Inferior parietal cortex (tissue), 1 donor: ENCODE measurements around the gene TMEM229A.
"Not testable (repeated sequence)": the region's sequence is repeated elsewhere in the genome, so short reads cannot be mapped to it uniquely, and the experiment has no call there.

Experiments used
- DNase-seq: peaks from one replicate; pipeline ENCODE4 v3.0.0-alpha.2; 2016; ENCODE audit errors: extremely low spot score

Gene TMEM229A

GRCh38 chr7:124033095-124033806 is 384 bp upstream of the TMEM229A start:
- DNase-seq, result peak; percentile 55

- DNase-seq, result peak; percentile 27
Measured at GRCh38 chr7:124031919-124032318, 948 bp downstream of the TMEM229A start.

GRCh38 chr7:124031406-124031805 is 1.5 kb downstream of the TMEM229A start:
- DNase-seq, result no peak

DNA sequence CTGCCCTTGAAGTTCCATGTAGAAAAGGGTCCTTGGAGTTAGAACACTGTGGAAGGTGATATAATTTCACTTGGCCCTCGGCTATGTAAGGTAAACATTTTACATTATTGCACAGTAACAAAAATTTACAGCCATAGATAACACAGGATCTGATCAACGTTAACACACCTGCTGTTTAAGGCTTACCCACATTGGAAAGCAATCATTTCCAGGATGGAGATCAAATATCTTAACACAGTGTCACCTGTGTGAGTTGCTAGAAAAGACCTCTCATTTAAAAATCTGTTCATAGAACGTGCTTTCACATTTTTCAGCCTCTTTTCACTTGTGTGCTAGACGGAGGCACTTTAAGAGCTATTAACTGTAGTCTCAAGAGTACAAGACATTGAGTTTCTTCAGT is 1.9 kb downstream of the TMEM229A start:
- DNase-seq, result peak; percentile 22

GRCh38 chr7:124029396-124030188 is 3.3 kb downstream of the TMEM229A start:
- peak; percentile 41 for DNase-seq

DNA sequence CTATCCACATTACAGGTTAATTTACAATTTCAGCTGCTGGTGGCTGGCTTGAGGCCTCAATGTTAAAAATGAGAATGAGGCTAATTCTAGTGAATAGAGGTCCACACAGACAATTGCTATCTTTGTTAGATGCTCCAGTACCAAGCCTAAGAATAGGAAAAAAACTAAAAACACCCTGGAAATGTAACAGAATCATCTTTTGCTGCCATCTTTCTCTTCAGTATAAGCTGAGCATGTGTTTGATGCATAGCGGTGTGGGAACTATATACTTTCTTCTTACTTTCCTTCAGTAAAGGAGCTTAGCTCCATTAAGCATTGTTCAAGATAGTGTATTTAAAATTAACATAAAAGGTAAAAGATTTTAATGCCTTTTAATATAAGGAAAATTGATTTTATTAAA is 5.6 kb downstream of the TMEM229A start:
- peak; percentile 49 for DNase-seq

GRCh38 chr7:124024329-124024728 is 8.5 kb downstream of the TMEM229A start:
- not testable (repeated sequence) for DNase-seq

- DNase-seq, result no peak
Measured at GRCh38 chr7:124022551-124022950, 10.3 kb downstream of the TMEM229A start.

- DNase-seq, result no peak
Measured at GRCh38 chr7:124020060-124020459, 12.8 kb downstream of the TMEM229A start.

GRCh38 chr7:124013306-124013705 is 19.6 kb downstream of the TMEM229A start:
- DNase-seq, result no peak

GRCh38 chr7:124012864-124013263 is 20.0 kb downstream of the TMEM229A start:
- no peak for DNase-seq

- no peak for DNase-seq
Measured at GRCh38 chr7:124009321-124009720, 23.5 kb downstream of the TMEM229A start.

DNA sequence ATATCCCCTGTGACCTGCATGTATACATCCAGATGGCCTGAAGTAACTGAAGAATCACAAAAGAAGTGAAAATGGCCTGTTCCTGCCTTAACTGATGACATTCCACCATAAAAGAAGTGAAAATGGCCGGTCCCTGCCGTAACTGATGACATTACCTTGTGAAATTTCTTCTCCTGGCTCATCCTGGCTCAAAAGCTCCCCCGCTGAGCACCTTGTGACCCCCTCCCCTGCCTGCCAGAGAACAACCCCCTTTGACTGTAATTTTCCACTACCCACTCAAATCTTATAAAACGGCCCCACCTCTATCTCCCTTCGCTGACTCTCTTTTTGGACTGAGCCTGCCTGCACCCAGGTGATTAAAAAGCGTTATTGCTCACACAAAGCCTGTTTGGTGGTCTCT is 24.6 kb downstream of the TMEM229A start:
- not testable (repeated sequence) for DNase-seq

- no peak for DNase-seq
Measured at GRCh38 chr7:123999703-124000102, 33.2 kb downstream of the TMEM229A start.

DNA sequence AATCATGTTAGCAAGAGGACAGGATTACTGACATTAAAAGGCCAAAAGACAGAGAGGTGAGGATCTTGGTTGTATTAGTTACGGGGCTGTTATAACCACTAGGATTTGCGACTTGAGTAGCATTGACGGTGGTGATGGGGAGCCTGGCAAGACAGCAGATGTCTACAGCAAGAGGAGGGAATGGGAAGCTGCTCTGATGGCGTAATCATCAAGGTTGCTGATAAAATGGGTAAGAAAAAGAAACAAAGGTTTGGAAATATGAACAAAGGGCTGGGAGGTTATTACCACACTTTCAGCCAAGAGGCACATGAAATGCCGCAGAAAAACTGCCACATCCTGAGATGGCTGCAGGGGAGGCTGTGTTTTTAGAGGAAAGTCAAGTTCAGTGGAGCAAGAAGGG is 33.9 kb downstream of the TMEM229A start:
- no peak for DNase-seq

- no peak for DNase-seq
Measured at GRCh38 chr7:123996327-123996625, 36.6 kb downstream of the TMEM229A start.

DNA sequence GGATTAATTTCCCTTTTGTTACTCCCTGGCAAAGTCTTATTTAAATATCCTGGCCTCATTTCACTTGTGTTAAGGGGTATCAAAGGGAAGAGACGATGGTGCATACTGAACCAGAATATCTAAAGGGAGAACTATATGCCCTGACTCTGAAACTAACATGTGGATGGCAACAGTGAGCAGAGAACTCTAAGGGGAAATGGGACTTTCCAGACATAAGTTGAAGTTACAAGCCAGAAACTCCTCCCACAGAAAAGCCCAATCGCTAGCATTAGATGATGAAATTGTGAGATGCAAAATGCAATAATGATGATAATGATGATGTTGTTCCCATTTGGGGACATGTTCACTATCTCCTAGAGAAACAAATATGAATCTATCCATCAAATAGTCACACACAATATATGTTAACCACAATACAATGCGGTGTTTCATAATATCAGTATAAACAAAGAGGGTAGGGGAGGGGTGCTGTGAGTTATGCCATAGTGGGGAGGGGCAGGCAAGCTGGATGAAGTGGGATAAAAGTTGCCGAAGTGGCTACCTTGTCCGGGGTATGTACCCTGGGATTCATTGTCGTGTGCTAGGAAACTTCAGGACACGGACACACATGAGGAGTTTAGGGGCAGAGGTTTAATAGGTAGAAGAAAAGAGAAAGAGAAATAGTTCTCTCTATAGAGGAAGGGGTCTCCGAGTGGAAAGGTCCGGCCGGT is 37.1 kb downstream of the TMEM229A start:
- DNase-seq, result no peak

DNA sequence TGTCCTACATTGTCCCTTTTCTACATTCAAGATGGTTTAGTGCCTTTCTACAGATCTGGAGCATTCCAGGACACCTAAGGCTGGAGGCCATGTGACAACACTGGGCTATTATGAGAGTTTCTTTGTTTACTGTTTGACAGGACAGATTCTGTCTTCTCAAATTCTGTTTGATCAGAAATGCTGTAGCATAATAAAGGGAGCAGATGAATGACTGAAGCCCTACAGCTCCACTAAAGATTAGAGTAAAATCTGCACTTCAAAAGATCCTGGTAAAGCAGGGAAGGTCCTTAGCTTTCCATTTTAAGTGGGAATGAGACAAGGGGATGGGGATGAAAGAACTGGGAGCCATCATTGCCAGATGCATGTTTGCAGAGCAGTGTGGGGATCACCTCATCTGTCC is 38.4 kb downstream of the TMEM229A start:
- peak; percentile 64 for DNase-seq

DNA sequence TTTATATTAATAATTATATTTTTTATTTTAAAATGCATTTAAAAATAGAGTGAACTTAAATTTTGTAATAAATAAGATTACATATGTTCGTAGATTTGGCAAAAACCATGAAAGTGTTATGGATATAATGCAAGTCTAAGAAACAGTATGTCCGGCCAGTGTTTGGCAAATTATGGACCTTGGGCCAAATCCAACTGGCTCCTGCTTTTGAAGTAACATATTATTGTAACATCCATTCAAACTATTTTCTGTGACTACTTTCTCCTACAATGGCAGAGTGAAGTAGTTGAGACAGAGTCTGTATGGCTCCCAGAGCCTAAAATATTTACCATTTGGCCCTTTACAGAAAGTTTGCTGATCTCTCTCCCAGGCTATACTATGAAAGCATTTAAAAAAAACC is 38.9 kb downstream of the TMEM229A start:
- peak; percentile 13 for DNase-seq

- no peak for DNase-seq
Measured at GRCh38 chr7:123992913-123993518, 39.9 kb downstream of the TMEM229A start.

DNA sequence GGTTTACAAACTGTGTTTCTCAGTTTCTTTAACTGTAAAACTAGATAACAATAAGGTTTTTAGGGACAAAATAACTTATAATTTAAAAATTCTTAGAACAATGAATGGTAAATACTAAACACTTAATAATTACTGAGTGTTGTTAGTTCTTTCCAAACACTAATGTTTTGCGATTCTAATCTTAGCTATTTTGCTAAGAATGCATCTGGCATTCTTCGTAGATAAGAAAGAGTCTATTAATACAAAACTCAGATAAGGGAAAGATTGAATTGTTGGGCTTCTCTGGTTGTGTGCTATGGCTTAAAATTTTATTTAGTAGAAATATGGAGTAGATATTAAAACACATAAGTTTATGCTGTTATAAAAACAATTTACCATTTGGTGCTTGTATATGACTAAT is 45.4 kb downstream of the TMEM229A start:
- no peak for DNase-seq
